ENCODE data around the gene JAK3. TPM values are rescaled to one million over a fixed set of nuclear protein-coding genes. Genes with fewer than 3 reads are reported as not detected.

JAK3 gene
- polyA plus RNA-seq, 4 donors, result 0.67 to 6.8 (median 2.5) TPM

GRCh38 chr19:17879466-17879865, 31.7 kb upstream of the JAK3 start:
- Histone ChIP-seq H3K27ac (ENCODE audit: low read depth in 1 of 3, low read length in 2 of 3) (no peak overlapping the region), H3K4me3 (ENCODE audit: low read depth in 1 of 3, low read length in 3 of 3) (no peak overlapping the region), H3K4me1 (ENCODE audit: control insufficient read depth in 3 of 3, insufficient read depth in 2 of 3, low read depth in 1 of 3, low read length in 2 of 3) (no peaks in the 10 kb centered on the region), H3K36me3 (ENCODE audit: control insufficient read depth in 3 of 3, insufficient read depth in 2 of 3, low read depth in 1 of 3, low read length in 3 of 3) (no peaks in the 10 kb centered on the region), H3K27me3 (ENCODE audit: control insufficient read depth in 3 of 3, insufficient read depth in 3 of 3, low read length in 3 of 3) (peaks cover 0 to 5% (median 5%) of the 10 kb centered on the region in 3 donors), H3K9me3 (ENCODE audit: control insufficient read depth in 2 of 2, insufficient read depth in 1 of 2, low read depth in 1 of 2, low read length in 1 of 2) (no peaks in the 10 kb centered on the region)
- FAIRE-seq (no peak), DNase-seq (no peak)
- WGBS, 3 donors, result 56 to 75% (median 61%) methylated on average over 7 of the region's 7 CpGs

DNA sequence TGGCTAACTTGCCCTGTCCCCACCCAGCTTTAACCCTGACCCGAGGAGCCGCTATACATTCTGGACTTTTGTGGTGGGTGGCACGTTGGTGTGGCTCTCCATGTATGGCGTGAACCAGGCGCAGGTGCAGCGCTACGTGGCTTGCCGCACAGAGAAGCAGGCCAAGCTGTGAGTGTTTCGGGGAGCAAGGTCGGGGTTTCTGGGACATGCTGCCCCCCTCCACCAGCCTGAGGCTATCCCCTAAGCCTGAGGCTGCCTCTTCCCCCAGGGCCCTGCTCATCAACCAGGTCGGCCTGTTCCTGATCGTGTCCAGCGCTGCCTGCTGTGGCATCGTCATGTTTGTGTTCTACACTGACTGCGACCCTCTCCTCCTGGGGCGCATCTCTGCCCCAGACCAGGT, 29.9 kb upstream of the JAK3 start:
- FAIRE-seq (no peak), DNase-seq (no peak)
- Histone ChIP-seq H3K27me3 (ENCODE audit: control insufficient read depth in 3 of 3, insufficient read depth in 3 of 3, low read length in 3 of 3) (peaks cover 0 to 22% (median 11%) of the 10 kb centered on the region in 3 donors), H3K27ac (ENCODE audit: low read depth in 1 of 3, low read length in 2 of 3) (no peak overlapping the region), H3K36me3 (ENCODE audit: control insufficient read depth in 3 of 3, insufficient read depth in 2 of 3, low read depth in 1 of 3, low read length in 3 of 3) (no peaks in the 10 kb centered on the region), H3K9me3 (ENCODE audit: control insufficient read depth in 2 of 2, insufficient read depth in 1 of 2, low read depth in 1 of 2, low read length in 1 of 2) (no peaks in the 10 kb centered on the region), H3K4me3 (ENCODE audit: low read depth in 1 of 3, low read length in 3 of 3) (no peak overlapping the region), H3K4me1 (ENCODE audit: control insufficient read depth in 3 of 3, insufficient read depth in 2 of 3, low read depth in 1 of 3, low read length in 2 of 3) (no peaks in the 10 kb centered on the region)
- WGBS, 3 donors, result 85 to 90% (median 88%) methylated on average over 16 of the region's 16 CpGs

DNA sequence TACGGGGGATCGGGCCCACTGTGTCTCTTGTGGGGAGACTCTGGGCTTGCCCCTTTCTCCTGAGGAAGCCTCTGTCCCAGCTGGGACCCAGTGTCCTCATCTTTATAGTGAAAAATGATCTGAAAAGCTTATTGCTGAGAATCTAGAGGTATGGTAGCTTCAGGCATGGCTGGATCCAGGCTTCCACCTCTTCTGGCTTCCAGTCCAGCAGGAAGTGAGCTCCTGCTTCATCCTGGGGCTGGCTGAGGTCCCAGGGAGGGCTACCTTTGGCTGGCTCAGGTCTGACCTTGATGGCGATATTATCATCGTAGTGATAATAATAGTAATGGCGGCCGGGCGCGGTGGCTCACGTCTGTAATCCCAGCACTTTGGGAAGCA, 27.0 kb upstream of the JAK3 start:
- DNase-seq (no peak), FAIRE-seq (no peak)
- no peak overlapping the region for H3K27ac ChIP-seq (ENCODE audit: low read depth in 1 of 3, low read length in 2 of 3)
- H3K36me3 ChIP-seq (ENCODE audit: control insufficient read depth in 3 of 3, insufficient read depth in 2 of 3, low read depth in 1 of 3, low read length in 3 of 3), result no peaks in the 10 kb centered on the region
- no peaks in the 10 kb centered on the region for H3K9me3 ChIP-seq (ENCODE audit: control insufficient read depth in 2 of 2, insufficient read depth in 1 of 2, low read depth in 1 of 2, low read length in 1 of 2)
- H3K4me3 ChIP-seq (ENCODE audit: low read depth in 1 of 3, low read length in 3 of 3), result no peak overlapping the region
- H3K4me1 ChIP-seq (ENCODE audit: control insufficient read depth in 3 of 3, insufficient read depth in 2 of 3, low read depth in 1 of 3, low read length in 2 of 3), result no peaks in the 10 kb centered on the region
- WGBS, 3 donors, result 66 to 81% (median 70%) methylated on average over 9 of the region's 9 CpGs
- peaks cover 0 to 51% (median 32%) of the 10 kb centered on the region in 3 donors for H3K27me3 ChIP-seq (ENCODE audit: control insufficient read depth in 3 of 3, insufficient read depth in 3 of 3, low read length in 3 of 3)

GRCh38 chr19:17873786-17874757, 26.3 kb upstream of the JAK3 start:
- no peaks in the 10 kb centered on the region for H3K36me3 ChIP-seq (ENCODE audit: control insufficient read depth in 3 of 3, insufficient read depth in 2 of 3, low read depth in 1 of 3, low read length in 3 of 3)
- H3K9me3 ChIP-seq (ENCODE audit: control insufficient read depth in 2 of 2, insufficient read depth in 1 of 2, low read depth in 1 of 2, low read length in 1 of 2), result no peaks in the 10 kb centered on the region
- DNase-seq, result peak; percentile 41 to 53
- peak overlapping the region in 1 of 3 donors; percentile 5 for H3K4me3 ChIP-seq (ENCODE audit: low read depth in 1 of 3, low read length in 3 of 3)
- no peaks in the 10 kb centered on the region for H3K4me1 ChIP-seq (ENCODE audit: control insufficient read depth in 3 of 3, insufficient read depth in 2 of 3, low read depth in 1 of 3, low read length in 2 of 3)
- no peak overlapping the region for H3K27ac ChIP-seq (ENCODE audit: low read depth in 1 of 3, low read length in 2 of 3)
- no peak for FAIRE-seq
- H3K27me3 ChIP-seq (ENCODE audit: control insufficient read depth in 3 of 3, insufficient read depth in 3 of 3, low read length in 3 of 3), result peaks cover 0 to 58% (median 32%) of the 10 kb centered on the region in 3 donors
- 7 to 8% (median 7%) methylated on average over 50 to 63 of the region's 63 CpGs for WGBS, 3 donors

- DNase-seq, result peak in 1 of 2 donors; percentile 32
- Histone ChIP-seq H3K27me3 (ENCODE audit: control insufficient read depth in 3 of 3, insufficient read depth in 3 of 3, low read length in 3 of 3) (peaks cover 0 to 67% (median 30%) of the 10 kb centered on the region in 3 donors), H3K4me3 (ENCODE audit: low read depth in 1 of 3, low read length in 3 of 3) (no peak overlapping the region), H3K4me1 (ENCODE audit: control insufficient read depth in 3 of 3, insufficient read depth in 2 of 3, low read depth in 1 of 3, low read length in 2 of 3) (no peaks in the 10 kb centered on the region), H3K27ac (ENCODE audit: low read depth in 1 of 3, low read length in 2 of 3) (no peak overlapping the region), H3K36me3 (ENCODE audit: control insufficient read depth in 3 of 3, insufficient read depth in 2 of 3, low read depth in 1 of 3, low read length in 3 of 3) (no peaks in the 10 kb centered on the region), H3K9me3 (ENCODE audit: control insufficient read depth in 2 of 2, insufficient read depth in 1 of 2, low read depth in 1 of 2, low read length in 1 of 2) (no peaks in the 10 kb centered on the region)
- FAIRE-seq, result no peak
- 3 to 6% (median 4%) methylated on average over 55 to 61 of the region's 61 CpGs for WGBS, 3 donors
Measured at GRCh38 chr19:17872251-17873001, 24.6 kb upstream of the JAK3 start.

DNA sequence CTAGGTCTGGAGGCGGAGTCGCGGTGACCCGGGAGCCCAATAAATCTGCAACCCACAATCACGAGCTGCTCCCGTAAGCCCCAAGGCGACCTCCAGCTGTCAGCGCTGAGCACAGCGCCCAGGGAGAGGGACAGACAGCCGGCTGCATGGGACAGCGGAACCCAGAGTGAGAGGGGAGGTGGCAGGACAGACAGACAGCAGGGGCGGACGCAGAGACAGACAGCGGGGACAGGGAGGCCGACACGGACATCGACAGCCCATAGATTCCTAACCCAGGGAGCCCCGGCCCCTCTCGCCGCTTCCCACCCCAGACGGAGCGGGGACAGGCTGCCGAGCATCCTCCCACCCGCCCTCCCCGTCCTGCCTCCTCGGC, 24.1 kb upstream of the JAK3 start, which contains the start of gene SLC5A5:
Gene SLC5A5 (plus strand): TSS at position 68 of the 373 bp plus-strand sequence. CDS start 375 bp downstream, outside the sequence.
- Histone ChIP-seq H3K9me3 (ENCODE audit: control insufficient read depth in 2 of 2, insufficient read depth in 1 of 2, low read depth in 1 of 2, low read length in 1 of 2) (no peaks in the 10 kb centered on the region), H3K36me3 (ENCODE audit: control insufficient read depth in 3 of 3, insufficient read depth in 2 of 3, low read depth in 1 of 3, low read length in 3 of 3) (no peaks in the 10 kb centered on the region), H3K27me3 (ENCODE audit: control insufficient read depth in 3 of 3, insufficient read depth in 3 of 3, low read length in 3 of 3) (peaks cover 0 to 67% (median 30%) of the 10 kb centered on the region in 3 donors), H3K4me1 (ENCODE audit: control insufficient read depth in 3 of 3, insufficient read depth in 2 of 3, low read depth in 1 of 3, low read length in 2 of 3) (no peaks in the 10 kb centered on the region), H3K4me3 (ENCODE audit: low read depth in 1 of 3, low read length in 3 of 3) (no peak within 1 kb of the TSS), H3K27ac (ENCODE audit: low read depth in 1 of 3, low read length in 2 of 3) (no peak within 1 kb of the TSS)
- WGBS, 3 donors, result 4 to 8% (median 5%) methylated on average over 17 to 26 of the region's 26 CpGs
- DNase-seq (no peak), FAIRE-seq (no peak)

DNA sequence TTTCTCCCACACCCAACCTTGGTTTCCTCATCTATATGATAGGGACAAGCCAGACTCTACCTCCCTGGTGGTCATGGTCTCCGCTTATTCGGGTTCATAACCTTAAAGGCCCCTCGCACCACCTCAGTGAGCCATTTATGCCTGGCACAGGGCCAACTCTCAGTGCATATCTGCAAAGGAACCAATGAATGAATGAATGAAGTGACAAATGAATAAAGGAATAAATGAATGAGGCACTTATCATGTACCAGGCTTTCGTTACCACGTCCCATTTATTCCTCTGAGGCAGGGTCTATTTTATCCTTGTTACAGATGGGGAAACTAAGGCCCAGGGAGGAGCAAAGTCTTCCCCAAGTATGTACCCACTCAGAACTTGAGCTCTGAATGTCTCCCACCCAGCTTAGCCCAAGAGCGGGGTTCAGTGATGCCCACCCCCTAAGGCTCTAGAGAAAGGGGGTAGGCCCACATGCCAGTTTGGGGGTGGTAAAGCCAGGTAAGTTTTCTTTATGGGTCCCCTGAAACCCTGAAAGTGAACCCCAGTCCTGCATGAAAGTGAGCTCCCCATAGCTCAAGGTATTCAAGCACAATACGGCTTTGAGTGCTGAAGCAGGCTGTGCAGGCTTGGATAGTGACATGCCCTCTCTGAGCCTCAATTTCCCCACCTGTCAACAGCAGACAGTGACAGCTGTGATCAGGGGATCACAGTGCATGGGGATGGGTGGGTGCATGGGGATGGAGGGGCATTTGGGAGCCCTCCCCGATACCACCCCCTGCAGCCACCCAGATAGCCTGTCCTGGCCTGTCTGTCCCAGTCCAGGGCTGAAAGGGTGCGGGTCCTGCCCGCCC, 23.5 kb upstream of the JAK3 start:
- FAIRE-seq, result no peak
- no peak overlapping the region for H3K27ac ChIP-seq (ENCODE audit: low read depth in 1 of 3, low read length in 2 of 3)
- peaks cover 0 to 67% (median 30%) of the 10 kb centered on the region in 3 donors for H3K27me3 ChIP-seq (ENCODE audit: control insufficient read depth in 3 of 3, insufficient read depth in 3 of 3, low read length in 3 of 3)
- H3K4me3 ChIP-seq (ENCODE audit: low read depth in 1 of 3, low read length in 3 of 3), result no peak overlapping the region
- H3K36me3 ChIP-seq (ENCODE audit: control insufficient read depth in 3 of 3, insufficient read depth in 2 of 3, low read depth in 1 of 3, low read length in 3 of 3), result no peaks in the 10 kb centered on the region
- WGBS, 3 donors, result 51 to 61% (median 58%) methylated on average over 10 of the region's 10 CpGs
- peaks cover 0 to under 1% (median 0%) of the 10 kb centered on the region in 3 donors for H3K4me1 ChIP-seq (ENCODE audit: control insufficient read depth in 3 of 3, insufficient read depth in 2 of 3, low read depth in 1 of 3, low read length in 2 of 3)
- DNase-seq, result no peak
- H3K9me3 ChIP-seq (ENCODE audit: control insufficient read depth in 2 of 2, insufficient read depth in 1 of 2, low read depth in 1 of 2, low read length in 1 of 2), result no peaks in the 10 kb centered on the region

All from small intestine (tissue), 7 donors.